ENCODE measurements around the gene RYR2.

- peak in 2 of 3 experiments; percentile 7 to 37; a peak in 2 of 4 replicates for TF ChIP-seq CTCF (IDR thresholded peaks at IDR 0.05; ENCODE audit: control extremely low read depth in 1 of 3, insufficient read depth in 1 of 3, low read depth in 1 of 3, low read length in 3 of 3)
- no peak for TF ChIP-seq NANOG (IDR thresholded peaks at IDR 0.05; ENCODE audit: insufficient read depth, low read depth, low read length, poor library complexity, severe bottlenecking)
- no peak for TF ChIP-seq POLR2A (IDR thresholded peaks at IDR 0.05; ENCODE audit: control extremely low read depth in 1 of 2, low read depth in 2 of 2, low read length in 2 of 2)
- no peak for TF ChIP-seq KDM5A (IDR thresholded peaks at IDR 0.05; ENCODE audit: low read length)
- no peak for TF ChIP-seq TBP (IDR thresholded peaks at IDR 0.05; ENCODE audit: low read depth, low read length)
- TF ChIP-seq JUND (IDR thresholded peaks at IDR 0.05; ENCODE audit: low read length) = no peak; the same call in 1 of the 2 replicates
Observed at GRCh38 chr1:237045278-237046016, 3.5 kb downstream of the RYR2 start.
